GM18868 (cell line): ENCODE data around the gene OTUD7B.
"Not testable (repeated sequence)": the region's sequence is repeated elsewhere in the genome, so short reads cannot be mapped to it uniquely, and the experiment has no call there.

ENCODE experiments used
- ATAC-seq: cut with Tn5 transposase; IDR thresholded peaks from one replicate; pipeline ENCODE4 v1.9.1; 2021; ENCODE audit warnings: mild to moderate bottlenecking, moderate library complexity; ENCODE audit not compliant: unreplicated experiment

Gene OTUD7B

DNA sequence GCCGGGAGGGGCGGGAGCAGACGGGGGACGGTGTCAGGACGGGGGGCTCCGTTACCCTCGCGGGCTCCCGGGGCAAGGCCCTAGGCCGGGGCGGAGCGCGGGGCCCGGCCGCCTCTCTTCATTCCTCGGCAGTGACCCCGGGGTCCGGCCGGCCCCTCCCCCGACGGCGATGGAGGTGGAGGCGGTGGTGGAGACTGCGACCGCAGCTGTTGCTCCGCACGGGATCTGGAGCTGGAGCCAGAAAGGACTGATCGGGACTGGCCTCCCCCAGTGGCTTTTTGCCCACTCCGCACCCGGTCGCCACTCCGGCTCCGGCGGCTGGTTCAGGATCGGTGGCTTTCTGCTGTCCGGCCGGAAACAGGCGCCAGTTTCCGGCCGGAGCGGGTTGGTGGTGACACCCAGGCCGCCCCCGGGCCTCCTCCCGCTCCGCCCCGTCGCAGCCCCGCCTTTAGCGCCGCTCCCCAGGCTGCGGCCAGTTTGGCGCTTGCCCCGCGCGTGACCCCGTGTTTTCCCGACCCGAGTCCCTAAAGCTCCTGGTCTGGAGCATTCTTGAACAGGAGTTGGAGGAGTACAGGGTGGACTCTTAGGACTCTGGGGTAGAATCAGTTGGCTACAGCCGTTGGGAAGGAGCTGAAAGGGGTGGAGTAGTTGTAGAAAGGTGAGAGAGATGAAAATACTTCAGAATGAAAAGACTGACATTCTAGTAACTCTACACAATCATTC, at the start of gene OTUD7B:
TSS of gene OTUD7B (minus strand) at position 334 of the 723 bp plus-strand sequence. CDS start 33,216 bp downstream, outside the sequence.
- ATAC-seq, result peak; percentile 84

DNA sequence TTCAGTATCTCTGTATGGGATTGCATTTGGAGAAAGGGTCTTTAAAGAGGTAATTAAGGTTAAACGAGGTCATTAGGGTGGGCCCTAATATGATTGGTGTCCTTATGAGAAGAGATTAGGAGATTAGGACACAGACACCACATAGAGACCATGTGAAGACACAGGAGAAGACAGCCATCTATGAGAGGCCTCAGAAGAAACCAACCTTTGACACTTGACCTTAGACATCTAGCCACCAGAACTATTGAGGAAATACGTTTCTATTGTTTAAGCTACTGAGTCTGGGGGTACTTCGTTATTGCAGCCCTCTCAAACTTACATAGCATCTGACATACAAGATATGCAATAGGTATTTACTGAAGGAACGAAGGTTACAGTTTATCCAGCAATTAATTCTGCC, 49.7 kb upstream of the OTUD7B start:
- no peak for ATAC-seq

DNA sequence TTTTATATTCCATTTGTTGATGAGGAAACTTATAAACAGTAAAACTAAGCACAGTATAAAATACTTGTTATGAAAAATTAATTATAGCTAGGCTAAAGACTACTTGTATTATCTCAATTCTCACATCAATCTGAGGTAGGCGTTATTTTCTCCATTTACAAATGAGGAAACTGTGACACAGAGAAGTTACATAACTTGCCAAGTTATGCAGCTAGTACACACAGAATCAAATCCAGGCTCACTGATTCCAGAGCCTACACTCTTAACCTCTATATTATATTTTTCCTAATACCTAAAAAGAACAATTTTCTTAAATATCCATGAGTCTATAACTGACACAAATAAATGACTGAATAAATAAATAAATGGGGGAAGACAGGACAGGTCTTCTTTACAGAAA, 45.9 kb upstream of the OTUD7B start:
- no peak for ATAC-seq

DNA sequence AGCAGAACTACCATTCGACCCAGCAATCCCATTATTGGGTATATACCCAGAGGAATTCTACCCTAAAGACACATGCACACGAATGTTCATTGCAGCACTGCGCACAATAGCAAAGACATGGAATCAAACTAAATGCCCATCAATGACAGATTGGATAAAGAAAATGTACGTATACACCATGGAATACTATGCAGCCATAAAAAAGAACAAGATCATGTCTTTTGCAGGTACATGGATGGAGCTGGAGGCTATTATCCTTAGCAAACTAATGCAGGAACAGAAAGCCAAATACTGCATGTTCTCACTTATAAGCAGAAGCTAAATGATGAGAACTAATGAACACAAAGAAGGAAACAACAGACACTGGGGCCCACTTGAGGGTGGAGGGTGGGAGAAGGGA, 45.0 kb upstream of the OTUD7B start:
- not testable (repeated sequence) for ATAC-seq

DNA sequence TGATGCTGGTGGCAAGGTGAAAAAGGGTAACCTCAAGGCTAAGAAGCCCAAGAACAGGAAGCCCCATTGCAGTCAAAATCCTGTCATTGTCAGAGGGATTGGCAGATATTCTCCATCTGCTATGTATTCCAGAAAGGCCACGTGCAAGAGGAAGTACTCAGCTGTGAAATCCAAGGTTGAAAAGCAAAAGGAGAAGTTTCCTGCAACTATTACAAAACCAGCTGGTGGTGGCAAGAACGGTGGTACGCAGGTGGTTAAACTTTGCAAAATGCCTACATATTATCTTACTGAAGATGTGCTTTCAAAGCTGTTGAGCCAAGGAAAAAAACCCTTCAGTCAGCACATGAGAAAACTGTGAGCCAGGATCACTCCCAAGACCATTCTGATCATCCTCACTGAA, 43.4 kb upstream of the OTUD7B start:
- no peak for ATAC-seq

DNA sequence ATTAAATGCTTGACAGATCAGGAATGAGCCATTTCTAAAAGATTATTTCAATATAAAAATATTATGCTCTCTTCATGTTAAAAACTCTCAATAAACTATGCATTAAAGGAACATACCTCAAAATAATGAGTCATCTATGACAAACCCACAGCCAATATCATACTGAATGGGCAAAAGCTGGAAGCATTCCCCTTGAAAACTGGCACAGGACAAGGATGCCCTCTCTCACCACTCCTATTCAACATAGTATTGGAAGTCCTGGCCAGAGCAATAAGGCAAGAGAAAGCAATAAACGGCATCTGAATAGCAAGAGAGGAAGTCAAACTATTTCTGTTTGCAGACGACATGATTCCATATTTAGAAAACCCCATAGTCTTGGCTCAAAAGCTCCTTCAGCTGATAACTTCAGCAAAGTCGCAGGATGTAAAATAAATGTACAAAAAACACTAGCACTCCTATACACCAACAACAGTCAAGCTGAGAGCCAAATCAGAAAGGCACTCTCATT, 41.4 kb upstream of the OTUD7B start:
- ATAC-seq, result not testable (repeated sequence)

DNA sequence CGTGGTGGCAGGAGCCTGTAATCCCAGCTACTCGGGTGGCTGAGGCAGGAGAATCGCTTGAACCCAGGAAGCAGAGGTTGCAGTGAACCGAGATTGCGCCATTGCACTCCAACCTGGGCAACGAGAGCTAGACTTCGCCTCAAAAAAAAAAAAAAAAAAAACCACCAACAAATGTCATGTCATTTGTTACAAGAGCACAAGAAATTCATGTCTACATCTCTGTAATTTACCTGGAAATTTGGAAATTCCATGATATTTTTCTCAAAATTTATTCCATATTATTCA, 40.5 kb upstream of the OTUD7B start:
- no peak for ATAC-seq

DNA sequence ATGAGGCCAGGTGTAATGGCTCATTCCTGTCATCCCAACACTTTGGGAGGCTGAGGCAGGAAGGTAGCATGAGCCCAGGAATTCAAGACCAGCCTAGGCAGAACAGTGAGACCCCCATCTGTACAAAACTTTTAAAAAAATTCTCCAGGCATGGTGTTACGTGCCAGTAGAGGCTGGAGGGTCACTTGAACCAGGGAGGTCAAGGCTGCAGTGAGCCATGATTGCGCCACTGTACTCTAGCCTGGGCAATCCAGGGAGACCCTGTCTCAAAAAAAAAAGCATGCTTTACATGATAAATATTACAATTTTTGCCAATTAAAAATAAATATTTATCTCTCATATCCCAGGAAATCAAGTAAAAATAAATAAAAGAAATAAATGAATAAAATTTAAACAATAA, 39.4 kb upstream of the OTUD7B start:
- ATAC-seq, result no peak

DNA sequence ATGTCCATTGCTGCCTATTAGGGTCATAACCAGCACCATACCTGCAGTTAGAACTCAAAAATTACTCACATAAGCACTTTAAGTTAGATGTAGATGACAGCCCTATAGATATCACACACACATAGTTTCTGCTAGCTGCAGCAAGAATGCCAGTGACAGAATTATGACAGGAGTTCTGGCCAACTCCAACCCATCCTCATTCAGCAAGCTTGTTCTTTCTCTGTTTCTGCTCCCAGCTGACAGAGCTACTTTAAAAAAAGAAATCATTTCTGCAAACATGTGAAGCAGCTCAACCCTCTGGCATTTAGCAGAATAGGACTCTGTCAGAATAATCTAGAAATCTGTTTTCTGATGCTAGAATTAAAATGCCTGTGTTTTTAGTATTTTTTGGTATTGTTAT, 23.8 kb upstream of the OTUD7B start:
- no peak for ATAC-seq

DNA sequence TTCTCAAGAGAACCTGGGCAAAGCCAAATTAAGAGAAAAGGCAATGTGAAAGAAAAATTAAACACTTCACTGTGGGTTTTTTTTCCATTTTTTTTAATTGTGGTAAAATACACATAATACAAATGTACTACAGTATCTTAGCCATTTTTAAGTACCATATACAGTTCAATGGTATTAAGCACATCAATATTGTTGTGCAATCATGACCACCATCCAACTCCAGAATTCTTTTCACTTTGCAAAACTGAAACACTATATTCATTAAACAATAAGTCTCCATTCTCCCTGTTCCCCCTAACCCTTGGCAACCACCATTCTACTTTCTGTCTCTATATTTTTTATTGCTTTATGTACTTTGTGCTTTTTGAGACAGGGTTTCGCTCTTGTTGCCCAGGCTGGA, 17.8 kb upstream of the OTUD7B start:
- no peak for ATAC-seq

DNA sequence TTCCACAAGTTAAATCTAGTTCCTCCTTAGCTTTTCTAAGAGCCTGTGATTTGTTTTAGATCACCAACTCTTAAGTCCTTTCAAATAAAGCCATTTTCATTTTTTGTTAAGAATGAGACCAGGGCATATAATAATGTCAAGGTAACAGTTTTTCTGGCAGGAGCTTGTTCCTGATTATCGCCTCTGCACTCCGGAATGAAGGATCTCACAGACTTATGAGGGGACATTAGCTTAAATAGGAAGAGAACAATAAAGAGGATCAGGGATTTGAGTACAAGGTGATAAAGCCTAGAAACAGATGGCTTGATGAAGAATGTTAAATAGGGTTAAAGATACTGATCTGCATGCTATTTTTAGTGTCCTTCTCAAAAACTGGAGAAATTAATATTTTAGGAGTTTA, 13.6 kb upstream of the OTUD7B start:
- ATAC-seq, result no peak

DNA sequence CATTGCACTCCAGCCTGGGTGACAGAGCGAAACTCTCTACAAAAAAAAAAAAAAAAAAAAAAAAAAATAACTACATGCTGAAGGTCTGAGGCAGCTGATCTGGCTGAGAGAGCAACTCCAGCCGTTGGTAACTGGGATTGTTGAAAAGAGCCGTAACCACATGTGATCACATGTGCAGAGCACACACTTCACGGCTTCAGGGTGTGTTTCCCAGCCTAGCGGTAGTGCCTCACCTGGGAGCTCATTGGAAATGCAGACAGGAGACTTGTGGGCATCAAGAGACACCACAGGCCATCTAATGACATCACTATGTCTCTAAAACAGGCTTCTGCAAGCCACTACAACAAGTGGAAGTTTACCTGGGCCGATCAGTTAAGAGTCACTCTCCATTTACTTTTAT, 11.8 kb upstream of the OTUD7B start:
- ATAC-seq, result no peak

DNA sequence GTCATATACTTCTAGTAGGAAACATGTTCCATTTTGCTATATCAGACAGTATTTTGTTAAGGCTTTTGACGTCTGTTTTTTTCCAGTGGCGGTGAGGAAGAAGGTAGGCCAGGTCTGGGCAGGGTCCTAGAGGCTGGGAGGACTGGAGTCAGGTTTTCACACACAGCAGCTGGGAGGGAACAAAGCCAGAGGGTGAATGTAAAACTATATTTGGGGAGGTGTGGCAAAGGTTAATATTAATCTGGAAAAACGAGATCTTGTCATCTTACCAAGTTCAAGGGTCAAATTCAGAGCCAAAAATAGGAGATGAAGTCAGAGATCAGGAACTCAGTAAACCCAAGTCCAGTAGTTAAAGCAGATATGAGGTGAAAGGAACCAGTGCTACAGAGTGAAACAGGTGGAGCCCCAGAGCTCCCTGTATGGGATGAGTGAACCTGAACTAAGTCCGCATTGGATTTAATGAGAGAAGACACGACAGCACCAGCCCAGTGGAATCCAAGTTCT, 10.7 kb upstream of the OTUD7B start:
- no peak for ATAC-seq

DNA sequence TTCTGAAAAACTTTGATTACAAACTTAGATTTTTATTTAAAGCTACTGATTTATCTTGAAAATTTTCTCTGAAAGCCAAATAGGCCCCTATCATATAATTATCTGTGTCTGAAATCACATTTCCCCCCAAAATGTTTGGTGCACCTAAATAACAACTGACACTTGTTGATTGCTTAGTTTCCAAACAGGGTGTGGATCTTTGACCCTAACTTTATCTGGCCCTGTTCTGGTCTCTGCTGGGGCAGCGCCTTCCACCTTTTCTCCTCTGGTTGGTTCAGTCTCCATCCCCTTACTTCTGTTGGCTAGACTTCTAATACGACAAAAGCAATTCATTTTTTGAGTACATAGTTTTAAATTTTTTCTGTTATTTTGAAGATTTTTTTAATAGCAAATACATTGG, 10.2 kb upstream of the OTUD7B start:
- no peak for ATAC-seq

DNA sequence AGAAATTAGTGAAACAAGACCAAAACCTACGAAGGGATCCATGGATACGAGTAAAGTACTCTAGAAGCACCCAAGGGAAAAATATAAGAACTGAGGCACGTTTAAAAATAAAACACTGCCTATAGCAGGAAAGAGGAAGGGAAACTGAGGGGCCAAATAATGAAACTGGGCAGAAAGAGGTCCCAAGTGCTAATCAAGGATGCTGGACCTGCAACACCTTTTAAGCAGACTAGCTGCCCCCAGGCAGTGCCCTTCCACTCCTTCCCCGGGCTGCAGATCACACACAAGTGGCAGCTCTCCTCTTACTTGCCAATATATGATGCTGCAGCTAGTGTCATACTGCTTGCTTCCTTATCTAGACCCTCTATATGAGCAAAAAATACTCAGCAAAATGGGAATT, 7.6 kb upstream of the OTUD7B start:
- no peak for ATAC-seq

DNA sequence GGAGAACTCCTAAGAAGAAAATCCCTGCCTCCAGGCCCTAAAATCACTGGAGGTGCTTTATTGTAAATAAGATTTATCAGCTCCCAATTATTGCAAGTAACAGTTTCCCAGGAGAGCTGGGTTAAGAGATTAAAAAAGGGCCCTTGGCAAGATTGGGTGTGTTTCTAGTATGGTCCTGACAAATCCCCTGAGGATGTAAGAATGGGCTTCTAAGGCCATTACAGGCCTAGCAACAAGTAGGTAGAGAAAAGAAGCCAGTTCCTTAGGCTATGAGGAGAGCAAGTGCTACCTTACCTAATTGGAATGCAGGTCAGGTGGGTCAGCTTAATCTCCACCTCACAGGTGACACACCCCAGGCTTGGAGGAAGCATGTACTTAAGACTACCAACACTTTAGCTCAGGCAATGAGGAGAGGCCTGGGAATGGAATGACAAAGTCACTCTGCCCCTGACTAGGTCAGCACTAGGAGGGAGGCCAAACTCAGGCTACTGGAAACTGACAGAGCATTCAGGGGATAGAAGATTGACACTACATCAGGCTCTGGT, 6.8 kb upstream of the OTUD7B start:
- no peak for ATAC-seq

DNA sequence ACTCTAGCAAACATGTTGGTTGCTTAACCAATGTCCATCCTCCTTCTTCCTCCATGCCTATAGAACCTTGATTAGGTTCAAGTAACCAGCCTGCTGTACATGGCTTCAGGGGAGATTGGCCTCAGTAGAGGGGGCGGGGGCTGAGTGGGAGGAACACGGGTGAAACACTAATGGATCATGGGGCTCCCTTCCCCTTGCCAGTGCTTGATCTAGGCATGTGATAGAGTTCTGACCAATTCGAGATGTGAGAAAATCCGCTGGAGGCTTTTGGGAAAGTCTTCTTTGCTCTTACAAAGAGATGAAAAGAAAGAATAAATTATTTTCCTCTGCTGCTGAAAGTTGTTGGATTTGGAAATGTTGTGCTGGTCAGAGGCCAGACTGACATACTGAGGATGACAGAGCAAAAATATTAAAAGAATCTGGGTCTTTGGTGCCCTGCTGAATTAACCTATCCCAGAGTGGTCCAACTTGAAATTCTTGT, 5.2 kb upstream of the OTUD7B start:
- ATAC-seq, result no peak

DNA sequence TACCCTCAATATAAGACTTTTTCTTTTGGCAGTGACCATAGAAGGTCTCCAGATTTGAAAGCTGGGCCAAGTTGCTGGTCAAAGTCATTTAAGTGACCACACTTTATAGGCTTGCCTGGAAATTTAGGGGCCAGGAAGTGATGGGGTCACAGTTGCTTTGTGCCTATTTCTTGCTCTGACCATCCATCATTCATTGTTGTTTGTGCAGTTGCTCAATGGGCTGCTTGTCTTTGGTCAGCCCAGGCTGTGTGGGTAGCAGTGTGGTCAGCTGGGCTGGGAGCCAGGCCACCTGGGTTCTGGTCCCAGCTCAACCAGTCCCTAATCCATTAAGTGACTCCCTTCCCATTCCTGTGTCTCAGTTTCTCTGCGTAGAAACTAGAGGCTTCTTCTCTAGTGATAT, 2.1 kb upstream of the OTUD7B start:
- ATAC-seq, result no peak

DNA sequence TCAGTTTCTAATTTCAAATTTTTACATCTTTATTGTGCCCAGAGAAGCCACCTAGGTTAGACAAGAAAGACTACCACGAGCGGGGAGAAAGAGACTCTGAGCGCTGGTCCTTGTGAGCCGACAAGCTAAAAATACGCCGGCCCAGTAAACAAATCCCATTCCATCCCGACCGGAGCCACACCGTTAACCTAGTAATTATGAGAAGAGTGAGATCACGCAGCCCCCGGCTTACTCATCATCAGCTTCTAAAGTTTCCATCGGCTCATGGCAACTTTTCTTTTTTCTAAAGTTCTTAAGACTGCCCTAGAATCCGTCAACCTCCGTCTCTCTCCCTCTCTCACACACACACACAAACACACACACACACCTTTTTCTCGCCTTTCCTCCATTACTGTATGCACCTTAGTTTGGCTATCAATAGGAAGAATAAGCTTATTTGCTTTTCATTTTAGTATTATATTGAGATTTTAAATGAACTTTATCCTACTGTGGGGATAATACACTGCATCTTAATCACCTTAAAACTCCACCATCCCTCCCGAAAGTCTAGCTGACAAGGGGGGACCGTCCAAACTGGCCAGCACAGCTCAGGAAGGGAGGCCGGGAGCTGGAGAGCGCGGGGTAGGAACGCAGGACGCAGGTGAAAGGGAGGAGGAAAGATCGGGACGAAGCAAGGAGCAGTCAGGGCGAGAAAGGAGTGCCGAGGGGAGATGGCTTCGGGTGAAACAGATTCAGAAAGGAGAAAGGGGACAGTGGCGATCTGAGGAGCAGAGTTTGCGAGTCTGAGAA, 728 bp downstream of the OTUD7B start:
- ATAC-seq, result peak; percentile 13

DNA sequence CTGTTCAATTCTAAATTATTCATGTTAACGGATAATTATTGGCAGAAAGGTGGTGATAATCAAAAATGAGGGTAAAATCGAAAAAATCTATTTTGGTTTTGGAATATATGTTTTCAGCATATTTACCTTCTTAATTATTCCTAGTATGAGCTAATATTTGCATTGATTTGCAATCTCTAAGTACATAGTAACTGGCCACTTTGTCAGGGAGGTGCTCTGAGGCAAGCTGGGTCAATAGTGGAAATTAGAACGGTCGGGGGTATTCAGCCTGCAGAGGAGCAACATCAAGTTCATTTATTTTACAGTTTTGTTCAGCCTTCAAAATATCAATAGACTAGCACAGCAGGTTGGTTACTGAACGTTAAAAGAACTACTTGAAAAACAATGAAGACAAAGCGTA, 1.8 kb downstream of the OTUD7B start:
- no peak for ATAC-seq

DNA sequence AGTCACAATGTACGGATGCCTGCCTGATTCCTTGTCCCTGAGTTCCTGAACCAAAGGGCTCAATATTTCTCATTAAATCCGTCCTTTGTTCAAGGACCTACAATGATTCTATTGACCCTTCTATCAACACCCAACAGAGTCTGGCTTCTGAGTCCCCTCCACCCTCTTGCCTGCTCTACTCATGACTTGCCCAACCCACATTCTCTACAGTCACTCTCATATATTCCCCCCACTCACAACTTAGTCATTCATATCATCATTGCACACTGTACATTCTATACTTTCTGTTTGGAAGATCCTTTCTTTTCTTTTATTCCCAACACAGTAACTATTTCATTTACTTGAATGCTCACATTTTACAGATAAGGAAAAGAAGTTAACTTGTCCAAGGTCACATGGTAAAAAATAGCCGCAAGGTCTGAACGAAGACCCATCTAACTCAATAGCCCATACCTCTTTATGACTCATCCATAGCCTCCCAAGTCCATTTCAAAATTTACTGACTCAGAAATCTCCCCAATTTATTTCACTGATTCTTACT, 3.6 kb downstream of the OTUD7B start:
- ATAC-seq, result no peak

DNA sequence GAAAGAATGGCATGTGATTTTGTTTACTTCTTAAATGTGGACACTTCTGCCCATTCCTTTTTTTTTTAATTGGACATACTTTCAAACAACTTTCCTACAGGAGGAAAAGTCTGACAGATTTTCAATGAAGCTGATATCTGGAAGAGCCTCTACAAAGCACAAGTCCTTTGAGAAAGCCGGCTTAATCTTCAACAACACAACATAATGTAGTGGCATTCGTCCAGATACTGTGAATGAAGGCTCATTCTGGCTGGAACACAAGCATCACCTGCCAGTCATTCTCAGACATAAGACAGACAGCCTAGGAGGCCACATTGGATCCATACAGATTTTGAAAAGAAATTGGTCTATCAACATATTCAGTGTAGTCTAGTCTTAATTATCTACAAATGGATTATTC, 4.9 kb downstream of the OTUD7B start:
- no peak for ATAC-seq
